ENCODE results near the gene TTC17.

- no peak for TF ChIP-seq POLR2AphosphoS5 (IDR thresholded peaks at IDR 0.05; ENCODE audit: low read depth, low read length)
- no peak for TF ChIP-seq SIN3A (IDR thresholded peaks at IDR 0.05; ENCODE audit: borderline replicate concordance, insufficient read depth, low read length)
Observed at GRCh38 chr11:43408277-43408676, 49.6 kb downstream of the TTC17 start.

Measured in PFSK-1 (cell line).